Measurements from ENCODE around the gene CORT.

Gene CORT

DNA sequence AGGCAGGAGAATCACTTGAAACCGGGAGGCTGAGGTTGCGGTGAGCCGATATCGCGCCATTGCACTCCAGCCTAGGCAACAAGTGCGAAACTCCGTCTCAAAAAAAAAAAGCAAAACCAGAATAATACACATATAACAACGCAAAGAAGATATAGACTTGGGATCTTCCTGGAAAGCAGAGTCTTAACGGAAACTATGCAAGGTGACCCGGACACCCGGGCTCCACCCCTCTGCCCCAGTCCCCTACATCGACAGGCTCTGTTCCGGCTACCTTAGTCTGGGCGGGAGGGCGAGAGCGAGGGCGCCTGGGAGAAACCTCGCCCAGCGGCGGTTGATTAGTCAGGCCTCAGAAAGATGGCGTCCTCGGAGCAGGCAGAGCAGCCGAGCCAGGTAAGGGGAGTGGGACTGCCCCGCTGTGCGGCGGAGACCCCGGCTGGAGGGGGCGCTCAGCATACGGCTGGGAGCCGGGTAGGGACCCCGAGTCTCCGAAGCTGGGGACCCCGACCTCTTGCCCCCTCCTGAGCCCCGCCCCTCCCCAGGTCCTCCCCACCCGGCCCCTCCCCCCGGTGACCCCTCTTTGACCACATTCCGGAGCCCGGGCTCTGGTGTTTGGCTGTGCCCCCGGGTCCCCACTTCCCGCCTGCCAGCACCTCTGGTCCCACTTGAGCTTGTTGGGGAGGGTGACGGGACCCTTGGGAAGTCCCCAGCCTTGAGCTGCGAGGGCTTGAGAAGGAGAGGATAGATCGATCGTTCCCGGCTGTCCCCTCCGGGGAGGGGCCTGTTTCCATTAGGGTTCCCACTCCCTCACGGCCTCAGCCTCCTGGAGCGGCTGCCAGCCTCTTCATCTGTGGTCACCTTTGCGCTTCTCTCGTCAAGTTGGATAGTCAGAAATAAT, 25.0 kb downstream of the CORT start, which contains the start of gene PEX14:
PEX14 (plus strand) TSS at position 338 of the 895 bp plus-strand sequence; CDS start at position 355, 17 bp downstream.
- DNase-seq (ENCODE audit: low read depth) = peak; percentile 75

GRCh38 chr1:10475510-10475909, 25.7 kb downstream of the CORT start:
- DNase-seq (ENCODE audit: low read depth) = no peak

DNA sequence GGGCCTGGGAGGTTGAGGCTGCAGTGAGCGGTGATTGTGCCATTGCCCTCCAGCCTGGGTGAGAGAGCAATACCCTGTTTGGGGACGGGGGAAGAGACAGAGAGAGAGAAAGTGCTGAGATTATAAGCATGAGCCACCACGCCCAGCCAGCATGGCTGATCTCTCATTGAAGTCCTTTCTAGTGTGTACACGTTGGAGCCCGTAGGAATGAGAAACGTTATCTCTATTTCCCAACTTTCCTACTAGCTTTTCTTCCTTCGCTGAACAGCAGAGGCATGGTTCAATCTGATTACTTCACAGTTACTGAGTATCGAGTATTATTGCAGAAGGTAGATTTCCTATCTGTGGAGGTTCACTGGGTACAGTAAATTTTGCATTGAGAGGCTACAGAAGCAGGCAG, 29.5 kb downstream of the CORT start:
- DNase-seq (ENCODE audit: low read depth) = no peak

GRCh38 chr1:10480614-10481013, 30.8 kb downstream of the CORT start:
- no peak for DNase-seq (ENCODE audit: low read depth)

DNA sequence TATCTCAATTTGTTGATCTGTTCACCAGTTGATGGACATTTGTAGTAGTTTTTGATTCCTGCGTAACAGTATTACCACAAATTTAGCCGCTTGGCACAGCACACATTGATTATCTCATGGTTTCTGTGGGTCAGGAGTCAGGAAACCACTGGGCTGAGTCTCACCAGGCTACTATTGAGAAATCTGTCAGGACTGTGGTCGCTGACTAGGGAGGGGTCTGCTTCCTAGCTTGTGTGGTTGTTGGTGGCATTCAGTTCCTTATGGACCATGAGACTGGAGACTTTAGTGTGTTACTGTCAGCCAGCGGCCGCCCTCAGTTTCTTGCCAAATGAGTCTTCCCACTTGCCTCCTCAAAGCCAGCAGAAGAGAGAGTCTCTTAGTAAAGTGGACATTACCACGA, 34.7 kb downstream of the CORT start:
- DNase-seq (ENCODE audit: low read depth) = no peak

DNA sequence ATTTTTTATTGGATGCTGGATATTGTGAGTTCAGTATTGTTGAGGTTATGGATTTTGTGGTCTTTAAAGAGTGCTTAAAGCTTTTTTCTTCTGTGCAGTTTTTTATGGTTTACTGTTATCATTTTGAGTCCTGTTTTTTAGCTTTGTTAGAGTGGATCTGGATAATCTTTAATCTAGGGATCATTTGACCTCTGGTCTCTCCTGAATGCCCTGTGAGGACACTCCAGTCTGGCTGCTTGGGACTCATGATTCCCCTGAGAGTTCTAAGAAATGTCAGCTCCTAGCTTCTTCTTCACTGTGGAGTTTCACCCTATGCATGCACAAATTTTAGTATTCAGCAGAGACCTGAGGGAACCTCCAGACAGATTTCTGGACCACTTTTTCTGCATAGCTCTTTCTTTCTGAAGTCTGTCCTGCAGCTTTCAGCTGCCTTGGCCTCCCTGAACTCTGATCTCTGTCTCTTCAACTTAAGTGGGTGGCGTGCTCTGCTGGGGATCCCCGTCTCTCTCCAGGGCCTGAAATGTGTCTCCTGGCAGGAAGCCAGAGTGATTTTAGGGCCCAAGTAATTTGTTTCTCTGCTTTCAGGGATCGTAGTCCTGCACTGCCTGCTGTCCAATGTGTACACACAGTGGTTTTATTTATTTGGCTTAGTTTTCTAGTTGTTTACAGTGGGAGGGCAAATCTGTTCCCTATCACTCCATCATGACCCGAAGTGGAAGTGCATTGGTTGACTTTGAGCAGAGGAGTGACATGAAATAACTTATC, 39.6 kb downstream of the CORT start:
- no peak for DNase-seq (ENCODE audit: low read depth)

DNA sequence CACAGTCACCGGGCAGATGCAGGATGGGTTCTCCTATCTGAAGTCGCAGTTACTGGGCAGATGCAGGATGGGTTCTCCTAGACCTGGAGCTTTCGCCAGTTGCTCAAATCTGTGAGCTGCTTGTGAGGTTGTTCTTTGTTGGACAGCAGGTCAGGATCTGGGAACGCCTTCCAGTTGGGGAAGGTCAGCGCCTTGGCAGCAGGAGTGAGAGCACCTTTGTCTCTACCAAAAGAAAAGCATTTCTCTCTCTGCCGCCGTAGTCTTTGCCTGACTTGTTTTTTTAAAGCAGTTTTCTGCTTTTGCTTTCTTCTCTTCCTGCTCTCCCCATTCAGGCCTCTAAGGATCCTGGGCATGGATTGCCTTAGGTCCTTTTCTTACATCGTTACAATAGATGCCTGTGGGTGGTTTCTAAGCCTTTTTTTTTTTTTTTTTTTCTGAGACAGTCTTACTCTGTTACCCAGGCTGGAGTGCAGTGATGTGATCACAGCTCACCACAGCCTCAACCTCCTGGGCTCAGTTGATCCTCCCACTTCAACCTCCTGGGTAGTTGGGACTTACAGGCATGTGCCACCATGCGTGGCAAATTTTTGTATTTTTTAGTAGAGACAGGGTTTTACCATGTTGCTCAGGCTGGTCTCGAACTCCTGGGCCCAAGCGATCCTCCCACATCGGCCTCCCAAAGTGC, 40.6 kb downstream of the CORT start:
- DNase-seq (ENCODE audit: low read depth) = no peak

GRCh38 chr1:10494418-10494753, 44.6 kb downstream of the CORT start:
- no peak for DNase-seq (ENCODE audit: low read depth)

DNA sequence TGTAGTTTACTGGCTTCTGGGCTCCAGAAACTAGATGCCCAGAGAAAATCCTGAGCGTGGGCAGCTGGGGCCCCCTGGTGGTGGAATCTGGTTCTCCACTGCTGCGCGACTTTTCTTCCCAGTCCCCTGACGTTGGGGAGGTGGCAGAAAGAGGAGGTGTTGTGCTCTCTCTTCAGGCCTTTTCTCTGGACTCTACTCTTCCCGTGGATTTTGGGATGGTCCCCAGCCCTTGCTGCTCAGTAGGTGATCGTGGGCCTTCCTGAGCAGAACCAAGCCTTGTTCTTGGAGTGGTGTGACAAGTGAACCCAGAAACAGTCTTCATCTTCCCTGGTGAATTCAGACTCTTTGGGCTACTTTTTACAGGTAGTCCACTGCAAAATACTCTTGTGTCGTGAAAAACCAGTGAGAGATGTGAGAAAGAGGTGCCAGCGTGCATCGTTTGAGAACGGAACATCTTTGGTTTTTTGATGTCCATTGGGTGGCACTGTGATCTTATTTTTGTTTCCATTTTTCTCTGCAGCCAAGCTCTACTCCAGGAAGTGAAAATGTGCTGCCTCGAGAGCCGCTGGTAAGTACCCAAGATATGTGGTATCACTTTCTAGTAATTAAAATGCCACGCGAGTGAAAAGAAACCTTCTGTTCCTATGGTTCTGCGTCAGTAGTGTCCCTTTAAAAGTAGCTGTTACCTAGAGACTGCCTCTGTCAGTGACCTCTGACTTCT, 45.1 kb downstream of the CORT start:
- DNase-seq (ENCODE audit: low read depth) = peak; percentile 65

DNA sequence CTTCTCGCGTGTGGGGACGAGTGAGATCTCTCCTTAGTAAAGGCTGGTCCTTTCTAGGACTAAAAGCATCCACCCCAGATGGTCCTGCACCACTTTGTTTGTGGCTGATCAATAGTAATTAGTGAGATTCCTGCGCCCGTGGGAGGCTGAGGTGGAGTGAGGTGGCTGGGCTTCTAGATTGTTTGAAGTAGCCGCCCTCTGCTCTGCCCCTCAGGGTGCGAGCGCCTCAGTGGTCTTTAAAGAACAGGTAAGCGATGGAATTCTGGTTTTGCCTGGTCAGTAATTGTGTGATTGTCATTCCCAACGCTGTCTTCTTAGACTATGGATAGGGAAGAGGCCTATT, 45.6 kb downstream of the CORT start:
- no peak for DNase-seq (ENCODE audit: low read depth)

DNA sequence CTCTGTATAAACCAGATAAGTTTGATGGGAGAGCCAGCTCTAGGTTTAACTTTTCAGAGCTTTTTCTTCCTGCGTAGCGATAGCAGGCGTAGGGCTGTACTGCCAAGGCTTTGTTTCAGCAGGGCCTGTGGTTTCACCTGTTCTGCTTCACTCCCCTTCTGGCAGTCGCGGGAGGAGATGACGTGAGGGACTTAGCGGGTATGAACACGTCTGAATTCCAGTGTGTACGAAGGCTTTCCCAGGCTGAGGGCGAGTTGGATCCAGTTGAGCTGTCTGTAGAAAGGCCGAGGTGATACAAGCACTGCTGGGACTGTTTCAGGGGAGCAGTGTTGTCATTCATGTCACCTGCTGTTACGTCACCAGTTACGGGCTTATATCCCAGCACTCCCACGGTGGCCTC, 46.1 kb downstream of the CORT start:
- DNase-seq (ENCODE audit: low read depth) = no peak

GRCh38 chr1:10497109-10497508, 47.3 kb downstream of the CORT start:
- no peak for DNase-seq (ENCODE audit: low read depth)

DNA sequence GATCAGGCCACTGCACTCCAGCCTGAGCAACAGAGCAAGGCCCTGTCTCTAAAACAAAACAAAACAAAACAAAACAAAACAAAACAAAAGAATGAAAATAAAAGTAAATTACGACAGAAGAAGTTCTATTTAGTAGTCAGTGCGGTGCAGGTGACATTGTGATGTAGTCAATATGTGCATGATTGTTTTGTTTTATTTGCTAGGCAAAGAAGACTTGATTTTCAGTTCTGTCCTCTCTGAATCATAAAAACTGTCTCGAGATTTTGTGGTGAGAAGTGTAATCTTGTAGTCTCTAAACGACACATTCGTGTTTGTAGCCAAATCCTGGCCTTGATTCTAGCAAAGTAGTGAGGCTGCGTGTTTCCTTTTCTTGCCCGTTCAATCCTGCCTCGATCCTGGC, 48.4 kb downstream of the CORT start:
- DNase-seq (ENCODE audit: low read depth) = no peak
